ENCODE measurements around the gene AATF.
A peak's percentile ranks its signal among the peaks of the same experiment; 100 is the strongest.

AATF gene, protein sequence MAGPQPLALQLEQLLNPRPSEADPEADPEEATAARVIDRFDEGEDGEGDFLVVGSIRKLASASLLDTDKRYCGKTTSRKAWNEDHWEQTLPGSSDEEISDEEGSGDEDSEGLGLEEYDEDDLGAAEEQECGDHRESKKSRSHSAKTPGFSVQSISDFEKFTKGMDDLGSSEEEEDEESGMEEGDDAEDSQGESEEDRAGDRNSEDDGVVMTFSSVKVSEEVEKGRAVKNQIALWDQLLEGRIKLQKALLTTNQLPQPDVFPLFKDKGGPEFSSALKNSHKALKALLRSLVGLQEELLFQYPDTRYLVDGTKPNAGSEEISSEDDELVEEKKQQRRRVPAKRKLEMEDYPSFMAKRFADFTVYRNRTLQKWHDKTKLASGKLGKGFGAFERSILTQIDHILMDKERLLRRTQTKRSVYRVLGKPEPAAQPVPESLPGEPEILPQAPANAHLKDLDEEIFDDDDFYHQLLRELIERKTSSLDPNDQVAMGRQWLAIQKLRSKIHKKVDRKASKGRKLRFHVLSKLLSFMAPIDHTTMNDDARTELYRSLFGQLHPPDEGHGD

GRCh38 chr17:36948717-36949460 lies at the start of gene AATF:
Gene AATF (plus strand): TSS chr17:36948954. CDS start chr17:36949126, 172 bp downstream.
- peak; percentile 100 for DNase-seq (ENCODE audit: low spot score)

- no peak for DNase-seq (ENCODE audit: low spot score)
Observed at GRCh38 chr17:36899250-36900159, 49.2 kb upstream of the AATF start.

DNA sequence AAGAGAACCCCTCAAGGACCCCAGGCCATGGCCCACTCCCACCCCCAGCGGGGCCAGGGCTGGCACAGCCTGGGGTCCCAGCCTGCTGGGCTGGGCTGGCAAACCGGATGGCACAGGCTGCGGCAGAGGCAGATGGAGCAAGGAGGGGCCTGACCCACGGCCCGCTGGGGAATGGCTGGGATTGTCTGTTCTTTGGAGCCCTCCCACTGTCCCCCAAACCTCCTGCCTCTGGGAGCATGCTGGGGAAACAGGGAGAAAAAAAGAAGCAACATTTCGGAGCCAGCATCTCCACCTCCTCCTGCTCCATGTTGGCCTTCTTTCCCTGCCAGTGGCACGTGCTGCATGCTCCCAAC lies 48.6 kb upstream of the AATF start:
- DNase-seq (ENCODE audit: low spot score): no peak

GRCh38 chr17:36901506-36901905 lies 47.2 kb upstream of the AATF start:
- DNase-seq (ENCODE audit: low spot score): no peak

GRCh38 chr17:36907407-36907806 lies 41.3 kb upstream of the AATF start:
- no peak for DNase-seq (ENCODE audit: low spot score)

DNA sequence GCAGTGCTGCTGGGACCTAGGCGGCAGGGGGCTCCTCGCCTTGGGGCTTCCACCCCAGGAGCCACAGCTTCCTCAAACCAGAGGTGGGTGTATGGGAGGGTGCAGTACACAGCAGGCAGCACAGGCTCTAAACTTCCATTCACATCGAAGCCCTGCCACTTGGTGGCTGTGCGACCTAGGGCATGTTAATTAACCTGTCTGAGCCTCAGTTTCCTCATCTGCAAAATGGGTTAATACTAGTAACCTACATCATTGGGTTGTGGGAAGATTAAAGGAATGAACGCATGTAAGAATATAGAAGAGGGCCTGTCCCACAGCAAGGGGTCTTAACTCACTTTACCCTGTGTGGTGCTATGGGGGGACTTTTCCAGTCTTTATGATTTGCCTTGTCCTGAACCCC lies 38.2 kb upstream of the AATF start:
- no peak for DNase-seq (ENCODE audit: low spot score)

DNA sequence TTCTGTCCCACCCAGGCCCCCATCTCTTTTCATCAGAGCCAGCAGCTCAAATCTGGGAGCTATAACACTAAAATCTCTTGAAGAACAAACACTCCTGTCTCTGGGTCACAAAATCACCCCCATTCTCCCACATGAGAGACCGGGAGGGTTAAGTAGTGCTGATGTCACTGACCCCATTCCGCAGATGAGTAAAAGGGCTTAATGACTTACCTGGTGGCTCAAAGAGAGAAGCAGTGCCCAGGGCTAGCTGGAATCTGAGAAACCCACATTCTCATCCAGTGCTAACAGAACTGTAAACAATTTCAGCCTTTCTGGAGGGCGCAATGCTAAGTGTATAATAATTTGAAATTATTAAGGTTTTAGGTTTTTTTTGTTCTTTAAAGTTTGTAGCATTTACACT lies 37.8 kb upstream of the AATF start:
- no peak for DNase-seq (ENCODE audit: low spot score)

- no peak for DNase-seq (ENCODE audit: low spot score)
Observed at GRCh38 chr17:36913132-36913531, 35.6 kb upstream of the AATF start.

GRCh38 chr17:36918211-36918691 lies 30.5 kb upstream of the AATF start:
- DNase-seq (ENCODE audit: low spot score): no peak

DNA sequence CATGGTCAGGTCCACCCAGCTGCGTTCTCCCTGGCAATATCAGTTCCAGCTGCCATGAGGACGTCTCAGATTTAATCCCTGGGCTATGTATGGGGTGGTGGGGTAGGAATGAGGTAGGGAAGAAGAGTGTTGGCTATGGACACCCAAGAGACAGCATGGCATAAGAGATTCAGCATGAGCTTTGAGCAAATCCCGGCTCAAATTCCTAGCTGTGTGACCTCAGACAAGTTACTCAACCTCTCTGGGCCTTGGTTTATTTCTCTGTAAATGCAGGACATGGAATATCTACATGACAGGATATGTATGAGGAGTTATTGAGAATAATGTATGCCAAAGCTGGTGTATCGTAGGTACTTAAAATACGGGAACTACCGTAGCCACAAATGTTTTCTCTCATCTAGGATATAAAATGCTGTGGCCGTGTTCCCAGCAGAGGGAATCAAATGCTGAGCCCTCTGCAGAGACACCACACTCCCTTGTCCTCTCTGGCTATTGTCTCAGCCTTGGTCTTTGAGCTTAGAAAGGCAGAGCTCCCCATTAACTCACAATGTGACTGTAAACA lies 29.3 kb upstream of the AATF start:
- no peak for DNase-seq (ENCODE audit: low spot score)

- DNase-seq (ENCODE audit: low spot score): no peak
Observed at GRCh38 chr17:36920032-36921005, 28.4 kb upstream of the AATF start.

- DNase-seq (ENCODE audit: low spot score): no peak
Observed at GRCh38 chr17:36921095-36921851, 27.5 kb upstream of the AATF start.

GRCh38 chr17:36922175-36922574 lies 26.6 kb upstream of the AATF start:
- no peak for DNase-seq (ENCODE audit: low spot score)

GRCh38 chr17:36923814-36924221 lies 24.9 kb upstream of the AATF start:
- DNase-seq (ENCODE audit: low spot score): no peak

DNA sequence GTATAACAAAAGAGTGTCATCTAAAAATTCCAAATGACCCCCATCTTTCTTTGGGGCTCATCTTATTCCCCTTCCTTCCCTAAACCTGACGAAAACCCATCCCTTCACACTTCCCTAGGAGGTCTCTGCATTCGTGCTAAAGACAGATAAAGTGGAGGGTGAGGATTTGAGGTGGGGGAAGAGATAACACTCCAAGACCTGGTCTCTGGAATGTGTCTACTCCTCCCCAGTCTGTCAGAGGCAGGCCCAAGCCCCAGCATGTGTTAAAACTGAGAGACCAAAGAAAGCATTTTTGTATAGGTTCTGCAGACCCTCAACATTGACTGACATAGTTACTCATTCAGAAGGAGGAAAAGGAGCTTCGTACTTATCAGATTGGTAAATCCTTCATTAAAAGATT lies 22.5 kb upstream of the AATF start:
- no peak for DNase-seq (ENCODE audit: low spot score)

DNA sequence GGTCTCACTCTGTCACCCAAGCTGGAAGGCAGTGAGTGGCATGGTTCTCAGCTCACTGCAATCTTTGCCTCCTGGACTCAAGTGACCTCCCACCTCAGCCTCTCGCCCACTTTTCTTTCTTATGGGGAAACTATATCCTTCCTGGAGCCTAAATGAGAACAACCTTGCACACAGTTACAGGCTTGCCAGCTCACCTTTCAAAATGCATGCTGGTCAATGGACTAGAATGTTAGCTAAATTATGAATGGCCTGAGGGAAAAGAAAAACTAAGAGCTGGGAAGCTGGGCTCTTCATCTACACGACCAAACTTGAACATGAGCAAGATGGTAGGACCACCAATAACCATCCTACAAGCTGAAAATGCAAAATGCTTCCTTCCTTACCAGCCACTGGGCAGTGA lies 22.1 kb upstream of the AATF start:
- DNase-seq (ENCODE audit: low spot score): no peak

DNA sequence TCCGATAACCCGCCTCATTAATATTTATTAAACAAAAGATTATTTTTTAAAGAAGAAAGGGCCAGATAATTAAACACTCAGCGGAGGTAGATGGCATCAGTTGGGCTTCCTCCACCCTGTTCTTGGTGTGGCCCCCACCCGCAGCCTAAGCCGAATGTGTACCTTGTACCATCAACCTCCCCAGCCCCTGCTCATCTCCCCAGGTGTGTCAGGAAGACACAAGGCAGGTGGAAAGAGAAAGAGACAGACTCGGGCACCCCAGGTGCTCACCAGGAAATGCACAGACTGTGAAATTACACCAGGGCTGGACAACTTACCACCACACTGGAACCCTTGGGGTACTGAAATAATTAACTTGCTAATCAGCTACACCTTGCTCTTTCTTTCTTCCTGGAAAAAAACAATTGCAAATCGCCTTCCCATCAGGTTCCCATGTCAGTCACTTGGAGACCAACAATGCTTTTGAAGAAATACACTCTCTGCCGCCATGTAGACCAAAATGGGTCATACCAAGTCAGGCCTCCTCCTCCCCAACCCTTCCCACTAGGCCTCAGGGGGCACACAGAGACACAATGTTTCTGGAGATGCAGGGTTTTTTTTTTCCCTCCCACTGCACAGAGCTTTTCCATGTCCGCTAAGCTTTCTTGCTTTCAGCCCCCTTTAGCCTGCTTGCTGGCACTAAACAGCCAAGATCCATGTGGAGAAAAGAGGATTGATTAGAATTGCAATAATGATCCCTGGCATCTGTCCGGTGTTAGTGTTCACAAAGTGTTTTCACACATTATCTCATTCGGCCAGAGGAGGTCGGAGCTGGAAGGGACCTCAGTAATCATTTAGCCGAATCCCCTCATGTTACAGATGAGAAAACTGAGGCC lies 20.0 kb upstream of the AATF start:
- DNase-seq (ENCODE audit: low spot score): no peak

GRCh38 chr17:36929851-36930582 lies 18.7 kb upstream of the AATF start:
- no peak for DNase-seq (ENCODE audit: low spot score)
